Transverse colon (tissue), 4 donors: Measurements from ENCODE around the gene PHYKPL. TPM values are rescaled to one million over a fixed set of nuclear protein-coding genes. Genes with fewer than 3 reads are reported as not detected.

Experiments used
- DNase-seq: peaks from one replicate; pipeline ENCODE4 v3.0.0-alpha.2; 2019
- H3K27ac ChIP-seq, 4 donors: fragments of 200-600 bp; sonication (generic); 2 replicates each; pipeline ENCODE4 v1.5.1; 2016 to 2018; ENCODE audit warnings: inconsistent platforms in 4 of 4
- H3K27me3 ChIP-seq: fragments of 200-600 bp; sonication (generic); 2 replicates; pipeline ENCODE4 v1.5.1; 2017; ENCODE audit warnings: inconsistent platforms
- H3K36me3 ChIP-seq, 4 donors: fragments of 200-600 bp; sonication (generic); 2 replicates each; pipeline ENCODE4 v1.5.1; 2017 to 2019; ENCODE audit warnings: inconsistent platforms in 4 of 4
- H3K4me1 ChIP-seq, 4 donors: fragments of 200-600 bp; sonication (generic); 2 replicates each; pipeline ENCODE4 v1.5.1; 2017 to 2020; ENCODE audit warnings: inconsistent platforms in 4 of 4
- H3K4me3 ChIP-seq, 4 donors: fragments of 200-600 bp; sonication (generic); 1 replicate in 1 of 4; 2 replicates in 3 of 4; pipeline versions ENCODE4 v1.5.1 to v1.6.1; 2017 to 2019; ENCODE audit warnings: inconsistent platforms in 4 of 4
- H3K9me3 ChIP-seq, 2 donors: fragments of 200-600 bp; sonication (generic); 2 replicates each; pipeline ENCODE4 v1.5.1; 2017 to 2019; ENCODE audit warnings: inconsistent platforms in 2 of 2
- EP300 ChIP-seq: sonication (generic); formaldehyde crosslinking; IDR thresholded peaks from one replicate; pipeline ENCODE4 v1.6.1; 2017; ENCODE audit warnings: antibody characterized with exemption, low read depth
- POLR2A ChIP-seq: fragments of 450-650 bp; IDR thresholded peaks from one replicate; pipeline ENCODE4 v1.6.1; 2016; ENCODE audit warnings: antibody characterized with exemption, mild to moderate bottlenecking, moderate library complexity
- POLR2AphosphoS5 ChIP-seq, 3 donors: sonication (generic); formaldehyde crosslinking; IDR thresholded peaks; one replicate each; pipeline ENCODE4 v1.6.1; 2016; ENCODE audit warnings: antibody characterized with exemption in 3 of 3
- WGBS, 2 donors: methylation state at CpG; one replicate each; pipeline ENCODE4 v1.1.5; 2018; ENCODE audit warnings: low coverage in 1 of 2; 5-methylcytosine and 5-hydroxymethylcytosine counted together
- in situ Hi-C, 4 donors: fragments of 200-750 bp; cut with MboI; loops; one replicate each; pipeline versions ENCODE4 v1.15.0 to v1.15.1; 2017; ENCODE audit warnings: low sequenced_read_pairs in 3 of 4, low pct_ligation_motif_present in 1 of 4, low pct_unique_long_range_greater_than_20kb in 1 of 4
- intact Hi-C: fragments of 100-400 bp; cut with DNase I; formaldehyde crosslinking; loops from one replicate; pipeline ENCODE4 v1.15.1; 2023; ENCODE audit warnings: low total_unique reads
- total RNA-seq, 4 donors: library from RNA; depleted of rRNA; stranded (reverse); fragments of >200 nt; gene quantifications; one replicate each; pipeline ENCODE4 v1.1.0, GENCODE V29; 2016
- TF ChIP-seq, protein P1 (sequence below), 5 experiments: fragments of 200-600 bp in 3 of 5; fragments of 450-650 bp in 2 of 5; sonication (generic) in 3 of 5; IDR thresholded peaks; 1 replicate in 2 of 5; 2 replicates in 3 of 5; pipeline ENCODE4 v1.5.1; 2016 to 2017; ENCODE audit warnings: antibody characterized with exemption in 5 of 5, inconsistent platforms in 3 of 5, mild to moderate bottlenecking in 2 of 5, moderate library complexity in 1 of 5

PHYKPL gene
- total RNA-seq = 100 to 1,000 TPM; 124 to 405 (median 197) TPM

DNA sequence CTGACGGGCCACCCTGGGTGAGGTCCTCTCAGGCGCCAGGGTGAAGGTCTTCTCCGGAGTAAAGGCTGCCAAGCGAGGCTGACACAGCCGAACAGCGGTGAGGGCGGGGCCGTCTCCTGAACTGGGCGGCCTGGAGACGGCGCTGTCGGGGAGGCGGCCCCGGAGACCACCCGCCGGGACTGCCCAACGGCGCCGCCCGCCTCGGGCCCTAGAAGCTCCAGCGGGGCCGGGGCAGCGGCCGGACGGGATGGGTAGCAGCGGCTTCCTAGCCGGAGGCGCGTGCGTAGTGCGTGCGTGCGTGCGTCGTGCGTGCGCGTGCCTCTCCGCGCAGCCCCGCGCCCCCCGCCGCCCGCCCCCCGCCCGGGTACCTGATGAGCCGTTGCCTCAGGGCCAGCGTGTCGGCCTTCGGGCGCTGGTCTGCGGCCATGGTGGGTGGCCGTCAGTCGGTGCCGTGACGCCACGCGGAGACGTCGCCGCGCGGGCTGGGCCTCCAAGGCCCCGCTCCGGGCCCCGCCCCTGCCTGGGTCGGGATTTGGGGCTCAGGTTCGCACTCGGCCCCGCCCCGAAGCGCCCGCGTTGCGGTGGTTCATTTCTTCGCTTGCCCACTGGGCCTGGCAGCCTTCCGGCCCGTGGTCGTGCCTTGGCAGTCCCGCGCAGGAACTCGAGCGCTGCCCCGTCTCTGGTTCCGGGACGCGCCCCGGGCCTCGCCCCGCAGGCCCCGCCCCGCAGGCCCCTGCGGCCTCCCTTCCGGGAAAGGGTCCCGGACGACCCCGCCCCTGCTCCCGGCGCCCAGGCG is at the start of gene PHYKPL:
PHYKPL (minus strand) TSS at position 679 of the 796 bp plus-strand sequence; CDS start at position 427, 252 bp downstream.
- peak; percentile 34 for TF ChIP-seq EP300
- TF ChIP-seq POLR2AphosphoS5 (IDR thresholded peaks at IDR 0.05) = peak; percentile 17 to 90 (median 83)
- TF ChIP-seq, protein P1, sequence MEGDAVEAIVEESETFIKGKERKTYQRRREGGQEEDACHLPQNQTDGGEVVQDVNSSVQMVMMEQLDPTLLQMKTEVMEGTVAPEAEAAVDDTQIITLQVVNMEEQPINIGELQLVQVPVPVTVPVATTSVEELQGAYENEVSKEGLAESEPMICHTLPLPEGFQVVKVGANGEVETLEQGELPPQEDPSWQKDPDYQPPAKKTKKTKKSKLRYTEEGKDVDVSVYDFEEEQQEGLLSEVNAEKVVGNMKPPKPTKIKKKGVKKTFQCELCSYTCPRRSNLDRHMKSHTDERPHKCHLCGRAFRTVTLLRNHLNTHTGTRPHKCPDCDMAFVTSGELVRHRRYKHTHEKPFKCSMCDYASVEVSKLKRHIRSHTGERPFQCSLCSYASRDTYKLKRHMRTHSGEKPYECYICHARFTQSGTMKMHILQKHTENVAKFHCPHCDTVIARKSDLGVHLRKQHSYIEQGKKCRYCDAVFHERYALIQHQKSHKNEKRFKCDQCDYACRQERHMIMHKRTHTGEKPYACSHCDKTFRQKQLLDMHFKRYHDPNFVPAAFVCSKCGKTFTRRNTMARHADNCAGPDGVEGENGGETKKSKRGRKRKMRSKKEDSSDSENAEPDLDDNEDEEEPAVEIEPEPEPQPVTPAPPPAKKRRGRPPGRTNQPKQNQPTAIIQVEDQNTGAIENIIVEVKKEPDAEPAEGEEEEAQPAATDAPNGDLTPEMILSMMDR (IDR thresholded peaks at IDR 0.05) = no peak
- peak; percentile 78 for TF ChIP-seq POLR2A
- peak; percentile 80 for DNase-seq
- Histone ChIP-seq H3K4me3 (peak within 1 kb of the TSS; percentile 73 to 83 (median 78)), H3K27me3 (no peaks in the 10 kb centered on the region), H3K27ac (peak within 1 kb of the TSS; percentile 94 to 99 (median 98)), H3K9me3 (no peaks in the 10 kb centered on the region), H3K4me1 (peaks cover 25 to 72% (median 36%) of the 10 kb centered on the region in 4 donors), H3K36me3 (peaks cover 0 to 27% (median 2%) of the 10 kb centered on the region in 4 donors)
- intact Hi-C loops = no loop called here
- 1% methylated on average over 25 of the region's 102 CpGs; no CpG with 5 or more reads in 1 of the 2 donors for WGBS, 2 donors
- in situ Hi-C loops = no loop called here

DNA sequence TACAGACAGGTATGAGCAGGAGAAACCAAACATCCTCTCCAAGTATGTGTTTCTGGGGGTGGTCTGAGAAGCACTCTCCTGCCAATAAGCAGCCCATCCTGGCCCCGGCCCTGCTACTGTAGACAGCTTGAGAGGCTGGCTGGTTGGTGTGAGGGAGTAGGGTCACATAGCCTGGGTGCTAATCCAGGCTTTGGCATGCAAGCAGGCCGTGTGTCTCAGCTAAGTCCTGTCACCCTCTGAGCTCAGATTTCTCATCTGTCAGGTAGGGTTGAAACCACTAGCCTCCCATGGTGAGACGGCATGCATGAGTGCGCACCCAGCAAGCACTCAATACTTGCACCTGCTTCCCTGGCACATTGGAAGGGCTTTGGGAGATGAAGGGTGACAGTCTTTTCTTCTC is 49.8 kb upstream of the PHYKPL start:
- no peak overlapping the region for H3K27ac ChIP-seq
- H3K9me3 ChIP-seq = peaks cover 0 to 3% of the 10 kb centered on the region in 2 donors
- 93% methylated on average over 4 of the region's 4 CpGs; no CpG with 5 or more reads in 1 of the 2 donors for WGBS, 2 donors
- H3K27me3 ChIP-seq = peaks cover 4% of the 10 kb centered on the region
- no peak overlapping the region for H3K4me3 ChIP-seq
- TF ChIP-seq POLR2A (no peak), EP300 (no peak), POLR2AphosphoS5 (IDR thresholded peaks at IDR 0.05) (no peak)
- TF ChIP-seq, protein P1 (IDR thresholded peaks at IDR 0.05) = no peak
- intact Hi-C loops = loop anchor here (5.0 kb wide), 1 partner anchor 310 kb away; the partner anchor contains the start of gene COL23A1
- in situ Hi-C loops = loop anchor here in 3 of 4 donors (5.0 to 25.0 kb wide), 3 partner anchors 270 to 280 kb away; no protein-coding TSS in a partner anchor
- H3K4me1 ChIP-seq = peaks cover 0 to 7% (median 3%) of the 10 kb centered on the region in 4 donors
- no peaks in the 10 kb centered on the region for H3K36me3 ChIP-seq
- no peak for DNase-seq

DNA sequence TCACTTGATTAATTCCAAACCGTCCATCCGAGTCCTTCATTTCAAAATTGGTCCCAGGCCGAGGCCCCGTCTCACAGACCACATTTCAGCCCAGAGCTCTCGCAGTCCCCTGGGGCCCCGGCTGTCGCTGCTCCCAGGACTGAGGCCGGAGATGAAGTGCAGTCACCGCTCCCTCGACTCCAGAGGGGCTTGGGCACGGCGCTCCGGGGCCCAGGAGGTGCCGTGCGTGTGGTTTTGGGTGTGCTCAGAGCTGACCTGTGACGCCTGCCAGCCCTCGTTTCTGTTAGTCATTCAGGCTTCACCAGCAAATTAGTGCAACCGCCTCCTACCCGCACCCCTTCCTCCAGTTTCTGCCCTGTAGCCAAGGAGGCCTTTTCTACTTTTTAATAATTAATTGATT is 48.7 kb upstream of the PHYKPL start:
- Histone ChIP-seq H3K4me3 (no peak overlapping the region), H3K27me3 (peaks cover 13% of the 10 kb centered on the region), H3K27ac (no peak overlapping the region), H3K36me3 (no peaks in the 10 kb centered on the region), H3K9me3 (peaks cover 0 to 3% of the 10 kb centered on the region in 2 donors), H3K4me1 (peaks cover 0 to 7% (median 3%) of the 10 kb centered on the region in 4 donors)
- WGBS, 2 donors = 78 to 87% methylated on average over 4 to 19 of the region's 19 CpGs
- no peak for DNase-seq
- in situ Hi-C loops = loop anchor here in 3 of 4 donors (5.0 to 25.0 kb wide), 3 partner anchors 271 to 281 kb away; no protein-coding TSS in a partner anchor
- intact Hi-C loops = loop anchor here (5.0 kb wide), 1 partner anchor 311 kb away; the partner anchor contains the start of gene COL23A1
- TF ChIP-seq POLR2AphosphoS5 (IDR thresholded peaks at IDR 0.05) (no peak), EP300 (no peak), POLR2A (no peak)
- TF ChIP-seq, protein P1 (IDR thresholded peaks at IDR 0.05) = no peak

DNA sequence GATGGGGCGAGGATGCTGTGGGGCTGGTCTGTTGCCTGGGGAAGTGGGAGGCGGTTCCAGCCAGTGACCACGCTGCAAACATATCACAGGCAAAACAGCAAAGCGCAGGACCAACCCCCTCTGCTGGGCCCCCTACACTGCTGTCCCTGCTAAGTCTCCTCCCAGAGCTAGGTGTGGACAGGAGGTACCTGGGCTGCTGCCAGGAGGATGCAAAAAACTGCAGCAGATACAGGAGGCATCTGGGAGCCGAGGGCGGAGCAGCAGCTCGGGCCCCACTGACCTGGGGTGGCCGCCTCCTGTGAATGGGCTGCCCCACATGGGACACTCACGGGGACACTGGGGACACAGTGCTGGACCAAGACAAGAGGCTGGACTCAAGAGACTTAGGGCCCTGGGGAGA is 48.0 kb upstream of the PHYKPL start:
- in situ Hi-C loops = loop anchor here in 3 of 4 donors (5.0 to 25.0 kb wide), 3 partner anchors 272 to 282 kb away; no protein-coding TSS in a partner anchor
- Histone ChIP-seq H3K4me3 (no peak overlapping the region), H3K4me1 (peaks cover 0 to 7% (median 3%) of the 10 kb centered on the region in 4 donors), H3K36me3 (no peaks in the 10 kb centered on the region), H3K9me3 (peaks cover 0 to 3% of the 10 kb centered on the region in 2 donors), H3K27ac (no peak overlapping the region), H3K27me3 (peaks cover 20% of the 10 kb centered on the region)
- TF ChIP-seq POLR2A (no peak), EP300 (no peak), POLR2AphosphoS5 (IDR thresholded peaks at IDR 0.05) (no peak)
- TF ChIP-seq, protein P1 (IDR thresholded peaks at IDR 0.05) = no peak
- intact Hi-C loops = loop anchor here (5.0 kb wide), 1 partner anchor 312 kb away; the partner anchor contains the start of gene COL23A1
- DNase-seq = no peak
- 87% methylated on average over 9 of the region's 9 CpGs; no CpG with 5 or more reads in 1 of the 2 donors for WGBS, 2 donors
